Measurements from ENCODE around the gene CHRNB1.
A peak's percentile ranks its signal among the peaks of the same experiment; 100 is the strongest.

CHRNB1 gene

DNA sequence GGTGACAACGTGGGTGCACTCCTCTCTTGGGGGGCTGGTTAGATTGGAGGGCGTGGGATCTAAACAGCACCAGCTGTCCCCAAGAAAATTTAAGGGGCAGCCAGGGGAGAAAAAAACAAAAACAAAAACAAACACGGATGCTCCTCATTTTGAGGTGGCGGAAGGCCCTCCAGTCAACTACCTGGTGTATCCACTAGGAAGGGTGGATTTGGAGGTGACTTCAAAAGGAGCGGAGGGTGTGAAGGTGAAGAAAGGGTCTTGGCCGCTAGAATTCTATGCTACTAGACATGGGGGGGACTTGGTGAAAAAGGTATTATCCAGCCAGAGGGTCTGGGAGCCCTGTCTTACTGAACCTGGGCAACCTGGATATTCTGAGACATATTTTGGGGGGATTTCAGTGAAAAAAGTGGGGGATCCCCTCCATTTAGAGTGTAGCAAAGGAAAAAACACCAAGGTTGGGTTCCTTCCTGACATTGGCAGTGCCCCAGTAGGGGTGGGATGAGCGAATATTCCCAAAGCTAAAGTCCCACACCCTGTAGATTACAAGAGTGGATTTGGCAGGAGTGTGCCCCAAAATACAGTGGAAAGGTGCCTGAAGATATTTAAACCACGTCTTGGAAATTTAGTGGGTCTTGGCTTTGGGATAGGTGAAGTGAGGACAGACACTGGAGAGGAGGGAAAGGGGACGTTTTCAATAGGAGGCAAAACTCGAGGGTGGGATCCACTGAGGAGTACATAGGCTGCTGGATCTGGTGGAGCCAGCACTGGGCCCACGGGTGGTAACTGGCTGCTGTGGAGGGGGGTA, 6.0 kb upstream of the CHRNB1 start:
- no peak for DNase-seq

DNA sequence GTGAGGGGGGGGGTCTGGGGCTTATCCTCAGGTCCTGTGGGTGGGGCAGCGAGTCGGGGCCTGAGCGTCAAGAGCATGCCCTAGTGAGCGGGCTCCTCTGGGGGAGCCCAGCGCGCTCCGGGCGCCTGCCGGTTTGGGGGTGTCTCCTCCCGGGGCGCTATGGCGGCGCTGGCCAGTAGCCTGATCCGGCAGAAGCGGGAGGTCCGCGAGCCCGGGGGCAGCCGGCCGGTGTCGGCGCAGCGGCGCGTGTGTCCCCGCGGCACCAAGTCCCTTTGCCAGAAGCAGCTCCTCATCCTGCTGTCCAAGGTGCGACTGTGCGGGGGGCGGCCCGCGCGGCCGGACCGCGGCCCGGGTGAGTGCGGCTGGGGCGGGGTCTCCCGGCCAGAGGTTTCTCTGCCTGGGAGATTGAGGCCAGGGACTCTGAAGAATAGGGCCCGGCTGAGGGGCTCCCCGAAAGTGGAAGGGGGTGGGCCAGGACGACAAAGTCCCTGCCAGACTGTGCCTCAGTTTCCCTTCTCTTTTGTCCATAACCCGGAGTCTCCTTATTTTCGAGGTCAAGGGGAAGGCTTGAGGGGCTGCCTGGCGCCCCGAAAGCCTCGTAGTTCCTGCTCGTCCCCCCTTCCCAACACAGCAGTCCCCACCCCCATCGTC, 5.3 kb upstream of the CHRNB1 start, which contains the start of gene FGF11:
TSS of gene FGF11 (plus strand) at position 51 of the 651 bp plus-strand sequence. CDS start at position 160, 109 bp downstream.
- DNase-seq, result peak in 1 of 2 experiments; percentile 13

DNA sequence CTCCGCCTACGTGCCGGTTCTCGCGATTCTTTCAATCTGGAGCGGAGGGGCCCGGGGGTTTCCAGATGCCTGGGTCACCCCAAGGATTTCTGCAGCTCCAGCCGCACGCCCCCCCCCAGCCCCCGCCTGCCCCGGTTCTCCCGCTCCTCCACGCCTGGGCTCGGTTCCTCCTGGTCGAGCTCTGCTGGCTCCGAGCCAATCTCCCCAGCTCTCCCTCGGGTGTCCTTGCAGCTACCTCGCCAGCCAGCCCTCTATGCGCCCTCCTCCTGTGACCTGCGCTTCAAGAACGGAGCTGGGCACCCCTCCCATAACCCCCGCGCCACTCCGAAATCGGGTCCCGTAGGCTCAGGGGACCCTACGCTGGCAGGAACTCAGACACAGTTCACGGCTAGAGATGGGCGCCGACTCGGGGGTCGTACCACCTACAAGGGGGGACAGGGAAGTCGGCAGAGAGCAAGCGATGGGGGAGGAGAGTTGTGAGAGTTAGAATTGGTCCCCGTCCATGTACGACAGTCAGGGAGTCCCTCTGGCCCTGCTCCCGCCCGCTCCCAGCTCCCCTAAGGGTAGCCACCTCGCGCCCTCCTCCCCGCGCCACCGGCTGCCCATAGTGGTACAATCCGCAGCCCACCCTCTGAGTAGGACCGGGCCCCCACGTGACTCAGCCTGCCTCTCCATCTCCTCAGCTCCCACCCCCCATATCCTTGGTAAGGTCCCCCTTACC, 4.6 kb upstream of the CHRNB1 start:
- peak; percentile 55 to 68 for DNase-seq

DNA sequence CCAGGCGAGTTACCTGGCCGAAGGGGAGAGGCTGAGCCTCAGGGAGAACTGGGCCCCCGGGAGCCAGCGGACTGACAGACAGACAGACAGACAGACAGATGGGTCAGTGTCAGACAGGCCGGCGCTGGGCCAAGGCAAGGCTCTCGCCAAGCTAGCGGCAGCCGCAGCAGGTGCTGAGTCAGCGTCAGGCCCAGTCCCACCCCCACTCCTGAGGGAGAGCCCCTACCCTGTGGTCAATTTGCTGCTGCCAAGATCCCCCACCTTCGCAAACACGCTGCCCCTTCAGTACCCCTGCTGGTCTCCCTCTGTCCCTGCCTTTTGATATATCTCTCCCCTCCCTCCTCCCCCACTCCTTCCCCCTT, 4.0 kb upstream of the CHRNB1 start:
- peak; percentile 29 to 39 for DNase-seq

DNA sequence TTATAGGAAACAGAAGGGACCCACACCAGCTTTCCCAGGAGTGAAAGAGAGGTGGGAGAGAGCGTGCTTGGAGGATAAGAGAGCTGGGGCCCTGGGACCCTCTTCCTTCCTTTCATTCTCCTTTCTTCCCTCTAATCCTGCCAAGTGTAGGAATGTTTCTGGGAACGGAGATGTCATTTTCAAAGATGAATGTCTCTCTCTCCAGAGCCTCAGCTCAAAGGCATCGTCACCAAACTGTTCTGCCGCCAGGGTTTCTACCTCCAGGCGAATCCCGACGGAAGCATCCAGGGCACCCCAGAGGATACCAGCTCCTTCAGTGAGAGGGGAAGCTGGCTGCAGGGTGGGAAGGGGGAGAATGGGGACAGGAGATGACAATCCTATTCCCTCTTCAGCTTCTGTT, 3.6 kb upstream of the CHRNB1 start:
- DNase-seq, result no peak

DNA sequence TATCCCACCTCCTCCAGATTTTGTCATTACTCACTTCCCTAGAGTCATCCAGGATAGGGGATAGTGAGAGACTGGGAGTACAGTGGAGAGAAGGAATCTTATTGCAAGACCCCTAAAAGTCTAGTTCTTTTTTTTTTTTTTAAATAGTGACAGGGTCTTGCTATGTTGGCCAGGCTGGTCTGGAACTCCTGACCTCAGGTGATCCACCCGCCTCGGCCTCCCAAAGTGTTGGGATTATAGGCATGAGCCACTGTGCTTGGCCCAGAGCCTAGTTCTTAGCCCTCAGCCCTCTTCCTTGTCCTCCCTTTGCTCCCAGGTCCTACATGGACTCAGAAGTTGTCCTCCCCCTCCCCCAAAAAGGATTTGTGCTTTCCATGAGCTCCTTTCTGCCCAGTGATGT, 2.7 kb upstream of the CHRNB1 start:
- DNase-seq, result no peak

DNA sequence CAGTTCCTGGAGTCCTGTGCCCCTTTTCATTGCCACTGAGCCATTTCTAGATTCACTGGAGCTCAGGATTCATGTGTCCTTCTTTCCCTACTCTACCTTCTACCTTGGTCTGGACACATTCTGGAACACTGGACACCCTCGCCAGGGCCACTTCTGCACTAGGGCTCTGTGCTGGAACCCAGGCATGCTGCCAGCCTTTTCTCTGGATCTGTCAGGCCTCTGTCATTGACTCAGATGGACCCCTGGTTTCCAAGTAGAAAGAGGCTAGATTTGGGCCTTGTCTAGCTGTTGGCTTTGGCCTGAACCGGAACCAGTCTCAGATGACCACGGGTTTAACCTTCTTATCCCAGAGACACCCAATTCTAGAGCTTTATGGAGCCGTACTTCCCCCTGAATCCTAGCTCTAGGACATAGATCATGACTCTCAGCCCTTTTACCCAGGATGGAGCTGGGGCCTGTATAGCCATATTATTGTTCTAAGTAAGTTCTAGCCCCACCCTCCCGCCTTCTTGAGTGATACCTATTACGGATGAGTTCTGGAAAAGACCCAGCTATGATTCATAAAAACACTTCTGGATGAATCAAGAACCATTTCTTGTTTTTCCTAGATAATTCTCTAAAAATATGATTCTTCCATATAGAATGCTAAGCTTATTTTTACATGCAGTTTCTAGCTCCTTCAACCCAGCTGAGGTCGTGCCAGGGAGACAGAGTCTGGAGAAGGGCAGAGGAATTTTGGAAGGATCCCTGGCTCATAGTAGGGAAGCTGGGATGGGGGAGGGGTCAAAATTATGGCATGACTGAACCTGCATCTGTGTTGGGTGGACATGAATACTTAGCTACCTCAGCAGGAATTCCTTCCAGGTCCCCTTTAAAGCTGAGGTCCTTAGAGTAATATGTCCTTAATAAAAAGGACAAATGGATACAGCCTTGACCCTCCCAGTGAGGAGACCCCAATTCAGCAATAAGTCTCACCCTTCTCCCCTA, 1.1 kb upstream of the CHRNB1 start:
- no peak for DNase-seq

DNA sequence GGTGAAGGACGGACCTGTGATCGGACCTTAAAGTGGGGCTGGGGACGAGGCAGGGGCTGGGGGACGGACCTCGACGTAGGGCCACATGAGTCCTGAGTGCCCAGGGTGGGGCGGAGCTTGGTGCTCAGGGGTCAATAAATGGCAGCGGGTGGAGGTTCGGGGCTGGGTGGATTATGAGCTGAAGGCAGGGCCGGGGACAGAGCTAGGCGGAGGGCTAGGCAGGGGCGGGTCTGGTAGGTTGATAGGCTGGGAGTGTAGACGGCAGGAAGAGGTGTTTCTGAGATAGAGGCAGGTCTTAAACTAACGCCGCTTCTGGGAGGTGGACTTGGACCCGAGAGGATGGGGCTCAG, 733 bp downstream of the CHRNB1 start:
- peak; percentile 9 to 31 for DNase-seq

DNA sequence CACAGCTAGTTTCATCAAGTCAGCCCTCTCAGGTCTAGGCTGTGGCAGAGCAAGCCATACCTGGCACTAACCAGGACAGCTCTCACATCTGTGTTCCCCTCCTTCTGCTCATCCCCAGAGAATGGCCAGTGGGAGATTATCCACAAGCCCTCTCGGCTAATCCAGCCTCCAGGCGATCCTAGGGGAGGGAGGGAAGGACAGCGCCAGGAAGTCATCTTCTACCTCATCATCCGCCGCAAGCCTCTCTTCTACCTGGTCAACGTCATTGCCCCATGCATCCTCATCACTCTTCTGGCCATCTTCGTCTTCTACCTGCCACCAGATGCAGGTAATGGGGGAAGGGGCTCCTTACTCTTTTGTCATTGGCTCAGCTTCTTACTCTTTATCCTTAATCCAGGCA, 3.6 kb downstream of the CHRNB1 start:
- no peak for DNase-seq

DNA sequence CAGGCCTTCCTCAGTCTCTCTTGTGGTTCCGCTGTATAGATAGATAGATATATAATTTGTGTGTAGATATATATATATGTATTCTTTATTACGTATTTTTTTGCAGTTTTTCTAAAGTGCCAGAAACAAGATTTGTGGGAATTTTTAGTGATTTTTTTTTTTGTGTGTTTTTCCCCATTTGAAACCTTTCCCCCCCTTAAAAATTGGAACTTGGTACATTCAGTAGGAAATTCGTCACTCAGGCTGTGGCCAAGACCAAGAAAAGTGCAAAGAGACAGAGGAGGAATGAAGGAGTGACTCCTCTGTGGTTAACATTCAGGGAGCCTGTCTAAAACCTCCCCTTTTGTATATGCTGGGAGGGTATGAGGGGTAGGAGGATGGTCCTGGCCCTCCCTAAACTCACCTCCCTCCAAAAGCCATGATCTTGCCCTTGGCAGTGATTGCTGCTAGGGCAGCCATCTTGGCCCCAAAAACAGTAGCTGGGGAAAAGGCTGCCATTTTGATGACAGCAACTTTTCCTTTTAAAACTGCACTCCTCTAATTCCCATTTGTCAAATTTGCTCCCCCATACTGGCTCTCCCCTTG, 15.2 kb downstream of the CHRNB1 start:
- DNase-seq, result no peak

DNA sequence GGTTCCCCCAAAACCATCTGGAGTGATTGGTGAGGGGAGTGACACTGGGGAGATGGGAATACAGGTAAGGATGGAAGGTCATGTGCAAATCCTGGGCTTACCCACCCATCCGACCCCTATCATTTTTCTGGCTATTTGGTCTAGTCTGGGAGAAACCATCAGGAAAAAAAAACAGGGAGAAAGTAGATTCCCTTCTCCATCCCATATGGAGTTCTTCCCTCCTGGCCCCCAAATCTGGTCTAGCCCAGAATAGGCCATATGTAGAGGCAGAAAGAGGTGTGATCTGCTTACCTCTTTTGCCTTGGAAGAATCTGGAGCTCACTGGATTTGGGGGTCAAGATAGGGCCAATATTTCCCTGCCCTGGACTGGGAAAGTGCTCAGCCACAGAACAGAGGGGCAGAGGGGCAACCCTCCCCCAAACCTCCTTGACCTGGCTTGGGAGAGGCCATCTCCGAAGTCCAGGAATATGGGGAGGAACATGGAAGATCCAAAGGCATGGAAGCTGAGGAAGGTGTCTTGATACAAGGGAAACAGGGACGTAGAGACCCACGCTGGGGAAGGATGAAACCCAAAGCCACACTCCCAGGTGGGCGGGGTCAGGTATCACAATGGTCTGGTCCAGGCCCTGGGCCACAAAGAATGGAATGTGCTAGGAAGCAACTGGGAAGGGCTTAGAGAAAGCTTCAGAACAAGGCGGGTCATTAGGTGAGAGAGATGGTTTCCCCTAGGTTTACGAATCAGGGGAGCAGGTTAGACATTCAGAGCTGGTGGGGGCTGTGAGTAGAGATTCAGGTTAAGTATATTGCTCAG, 16.2 kb downstream of the CHRNB1 start:
- no peak for DNase-seq

DNA sequence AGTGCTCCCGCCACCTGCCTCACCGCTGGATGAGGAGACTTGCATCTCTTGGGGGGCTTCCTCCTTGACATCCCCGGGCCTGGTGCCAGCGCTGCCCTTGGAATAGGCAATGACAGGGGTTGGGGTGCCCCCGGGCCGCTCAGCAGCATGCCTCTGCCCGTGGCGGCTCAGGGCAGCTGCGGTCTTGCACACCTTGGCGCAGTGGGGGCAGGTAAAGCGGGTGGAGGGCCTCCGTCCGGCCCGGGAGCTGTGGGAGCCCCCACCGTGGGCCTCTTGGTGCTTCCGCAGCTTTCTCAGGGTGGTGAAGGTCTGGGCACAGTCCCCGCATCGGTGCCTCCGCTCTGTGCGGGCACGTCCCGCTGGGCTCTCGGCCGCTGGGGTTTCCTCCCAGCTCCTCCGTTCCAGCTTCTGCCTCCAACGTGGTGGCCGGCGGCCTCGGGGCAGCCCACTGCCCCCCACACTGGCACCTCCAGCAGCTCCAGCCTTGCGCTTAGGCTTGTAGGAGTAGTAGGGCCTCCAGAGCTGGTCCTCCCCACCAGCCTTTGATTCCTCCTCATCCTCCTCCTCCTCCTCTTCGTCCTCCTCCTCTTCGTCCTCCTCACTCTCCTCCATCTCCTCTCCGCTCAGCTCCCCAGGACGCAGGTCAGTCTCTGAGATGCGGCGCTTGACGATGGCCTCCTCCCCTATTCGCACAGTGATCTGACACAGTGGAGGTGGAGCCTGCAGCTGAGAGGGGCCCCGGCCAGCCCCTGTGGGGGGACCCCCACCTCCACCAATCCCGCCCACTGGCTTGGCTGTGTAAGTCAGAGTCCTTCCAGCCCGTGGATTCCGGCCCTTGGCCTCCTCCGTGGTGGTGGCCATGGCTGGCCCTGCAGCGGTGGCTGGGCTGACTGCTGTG, 17.9 kb downstream of the CHRNB1 start:
- DNase-seq, result no peak

DNA sequence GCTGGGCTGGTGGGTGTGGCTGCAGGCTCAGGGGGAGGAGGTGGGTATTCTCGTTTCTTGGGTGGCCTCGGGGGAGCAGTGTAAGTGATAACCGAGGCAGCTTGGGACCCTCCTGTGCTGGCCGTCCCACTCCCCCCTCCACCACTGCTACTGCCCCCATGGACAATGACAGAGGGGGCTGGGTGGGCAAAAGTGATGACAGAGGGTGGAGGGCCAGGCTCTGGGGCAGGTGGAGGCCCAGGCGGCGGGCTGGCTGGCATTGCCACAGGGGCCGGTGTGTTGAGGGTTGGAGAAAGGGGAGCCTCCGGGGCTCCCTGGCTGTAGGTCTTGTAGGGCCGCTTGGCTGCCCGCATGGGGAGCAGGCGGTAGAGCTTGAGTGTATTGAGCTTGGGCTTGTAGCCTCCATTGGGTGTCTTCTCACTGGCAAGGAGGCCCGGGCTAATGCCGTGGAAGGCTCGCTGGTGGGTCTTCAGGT, 18.5 kb downstream of the CHRNB1 start:
- no peak for DNase-seq

DNA sequence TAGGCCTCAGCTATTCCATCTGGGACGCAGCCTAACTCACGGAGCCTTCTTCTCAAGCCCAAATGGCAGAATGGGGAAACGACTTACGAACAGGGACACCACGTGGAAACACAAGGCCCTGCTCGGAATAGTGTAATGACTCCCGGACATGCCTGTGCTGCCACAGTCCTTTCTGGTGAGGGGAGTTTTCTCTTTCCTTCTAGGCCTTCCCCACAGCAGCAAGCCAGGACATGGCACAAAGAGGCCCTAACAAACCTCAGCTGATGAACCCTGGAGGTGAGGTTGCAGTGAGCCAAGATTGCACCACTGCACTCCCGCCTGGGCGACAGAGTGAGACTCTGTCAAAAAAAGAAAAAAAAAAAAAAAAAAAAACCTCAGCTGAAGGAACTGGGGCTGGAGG, 19.2 kb downstream of the CHRNB1 start:
- no peak for DNase-seq

DNA sequence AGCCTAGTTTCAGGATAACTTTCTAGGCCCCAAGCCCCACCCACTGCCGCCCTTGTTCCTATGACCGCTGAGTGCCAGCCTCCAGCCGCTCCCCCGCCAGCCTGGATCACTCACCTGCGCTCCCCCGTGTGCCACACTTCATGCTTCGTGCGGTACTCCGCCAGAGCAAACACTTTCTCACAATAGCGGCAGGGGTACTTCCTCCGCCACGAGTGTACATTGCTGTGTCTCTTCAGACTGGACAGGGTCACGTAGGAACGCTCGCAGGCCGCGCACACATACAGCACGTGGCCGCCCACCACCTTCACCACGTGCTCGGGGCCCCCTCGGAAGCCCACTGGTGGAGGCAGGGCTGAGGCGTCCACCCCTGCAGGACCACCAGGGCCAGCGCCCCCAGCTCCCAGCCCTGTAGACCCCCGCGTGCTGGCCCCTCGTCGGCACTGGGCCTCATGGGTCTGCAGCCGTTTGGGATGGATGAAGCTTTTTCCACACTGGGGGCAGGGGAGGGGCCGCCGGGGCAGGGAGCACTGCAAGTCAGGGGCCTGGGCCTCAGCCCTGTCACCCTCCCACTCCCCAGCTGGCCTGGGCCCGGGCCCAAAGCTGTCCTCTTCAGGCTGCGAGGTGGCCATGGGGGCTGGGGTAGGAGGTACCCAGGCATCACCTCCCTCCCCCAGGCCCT, 20.9 kb downstream of the CHRNB1 start:
- DNase-seq, result no peak

DNA sequence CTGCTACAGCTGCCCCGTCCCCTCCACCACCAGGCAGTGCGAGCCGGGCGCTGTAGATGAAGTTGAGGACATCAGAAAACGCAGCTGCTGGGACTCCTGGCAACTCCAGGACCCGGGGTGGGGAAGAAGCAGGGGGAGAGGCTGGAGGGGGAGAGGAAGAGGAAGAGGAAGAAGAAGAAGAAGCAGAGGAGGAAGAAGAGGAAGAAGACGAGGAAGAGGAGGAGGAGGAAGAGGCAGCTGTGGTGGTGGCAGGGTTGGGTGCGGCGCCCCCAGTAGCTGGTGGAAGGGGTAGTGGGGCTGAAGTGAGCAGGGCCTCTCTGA, 21.4 kb downstream of the CHRNB1 start:
- no peak for DNase-seq

DNA sequence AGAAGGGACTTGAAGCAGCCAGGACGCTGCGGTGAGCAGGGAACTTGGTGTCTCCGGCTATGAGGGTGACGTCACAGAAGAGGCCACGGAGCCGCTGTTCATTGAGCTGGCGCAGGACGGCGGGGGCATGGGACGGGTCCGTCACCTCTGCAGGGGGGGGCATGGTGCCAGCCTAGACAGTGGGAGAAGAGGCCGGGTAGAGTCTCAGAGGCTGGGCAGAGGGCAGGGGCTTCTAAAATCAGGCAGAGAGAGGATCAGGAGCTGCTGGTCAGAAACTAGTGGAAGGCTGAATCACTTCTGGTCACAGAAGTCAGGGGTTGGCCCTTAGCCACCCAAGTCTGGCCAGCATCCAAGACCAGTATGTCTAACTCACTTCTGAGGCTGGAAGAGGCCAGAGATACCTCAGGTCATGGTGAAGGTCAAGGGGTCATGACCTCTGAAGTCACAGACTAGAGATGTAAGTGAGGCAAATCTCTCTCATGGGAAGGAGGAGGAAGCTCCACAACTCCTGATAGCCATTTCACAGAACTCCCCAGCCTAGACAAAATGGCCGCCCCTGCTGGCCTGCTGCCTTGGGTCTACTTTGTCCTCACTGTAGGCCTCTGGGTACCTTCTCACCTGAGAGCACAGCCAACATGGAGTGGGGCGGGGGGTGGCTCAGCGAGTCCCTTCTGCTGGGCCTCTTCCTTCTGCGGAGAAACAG, 21.9 kb downstream of the CHRNB1 start:
- DNase-seq, result no peak

DNA sequence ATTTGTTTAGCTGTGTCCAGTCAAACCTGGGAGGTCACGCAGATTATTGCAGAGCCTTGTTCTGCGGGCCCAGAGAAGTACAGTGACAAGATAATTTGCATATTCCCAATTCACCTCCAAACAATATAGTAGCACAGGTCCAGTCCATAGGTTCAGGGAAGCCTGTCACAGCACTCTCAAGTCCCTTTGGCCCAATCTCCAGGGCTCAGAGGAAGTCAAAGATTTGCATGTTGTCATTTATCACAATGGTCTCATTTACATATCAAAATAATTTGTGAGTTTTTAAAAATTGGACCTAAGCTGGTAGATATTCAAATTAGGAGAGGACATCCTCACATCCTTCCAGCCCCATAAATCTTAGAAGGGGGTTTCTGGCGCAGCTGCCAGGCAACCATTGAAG, 22.6 kb downstream of the CHRNB1 start:
- no peak for DNase-seq

DNA sequence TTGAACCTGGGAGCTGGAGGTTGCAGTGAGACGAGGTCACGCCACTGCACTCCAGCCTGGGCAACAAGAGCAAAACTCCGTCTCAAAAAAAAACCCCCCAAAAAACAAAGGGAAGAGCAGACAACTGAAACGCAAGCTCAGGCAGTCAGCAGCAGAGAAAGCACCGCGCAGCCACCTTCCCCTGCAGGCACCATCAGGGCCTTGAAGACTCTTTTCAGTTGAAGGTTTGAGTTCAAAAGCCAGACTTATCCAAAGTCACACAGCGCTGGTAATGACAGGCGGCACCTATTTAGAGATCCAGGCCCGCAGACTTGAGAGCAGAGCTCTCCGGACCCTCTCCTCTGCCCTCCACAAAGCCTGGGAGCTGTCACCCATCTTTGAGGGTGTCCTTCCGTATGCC, 23.4 kb downstream of the CHRNB1 start:
- DNase-seq, result no peak

Data from activated CD4-positive, alpha-beta T cell treated with anti-CD3 and anti-CD28 coated beads, Interleukin-2, amount 50 U/mL, for 48 hours (primary cell).